A204.1 (cell line): ENCODE data around the gene FNDC1.

Experiments
- FAIRE-seq: peaks from 2 replicates; lab custom pipeline; 2012; peaks lifted over from hg19 to GRCh38; lab: Jason Lieb, UNC

The FNDC1 gene

DNA sequence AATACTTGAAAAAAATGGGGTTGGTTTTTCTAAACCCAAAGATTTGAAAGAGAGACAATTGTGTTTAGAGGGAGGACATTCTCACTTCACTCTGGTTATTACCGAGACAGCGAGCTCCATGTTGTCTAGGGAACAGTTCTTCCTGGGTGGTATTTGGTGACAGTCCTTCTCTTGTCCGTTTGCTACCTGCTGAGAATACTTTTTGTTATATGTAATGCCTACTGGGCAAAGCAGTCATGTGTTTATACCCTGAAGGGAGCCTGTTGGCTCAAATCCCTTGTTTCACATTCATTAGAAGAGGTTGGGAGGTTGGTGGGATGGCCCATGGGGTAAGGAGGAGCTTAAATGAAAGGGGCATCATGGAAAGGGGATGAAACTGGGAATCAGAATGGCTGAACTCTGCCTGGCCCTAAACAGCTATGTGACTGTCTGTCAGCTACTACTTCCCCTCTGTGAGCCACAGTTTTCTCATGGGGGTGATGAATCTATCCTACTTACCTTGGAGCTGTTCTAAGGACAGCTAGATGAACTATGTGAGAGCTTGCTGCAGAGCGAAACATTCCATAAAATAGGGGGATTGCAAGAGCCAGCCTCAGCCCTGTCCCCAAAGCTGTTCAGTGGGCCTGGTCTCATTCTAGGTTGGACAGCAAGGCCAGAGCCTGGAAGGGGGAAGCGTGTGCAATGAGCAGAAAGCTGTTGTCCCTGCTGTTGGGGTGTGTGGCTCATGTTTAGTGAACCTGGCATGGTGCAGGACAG, 43.5 kb downstream of the FNDC1 start:
- no peak for FAIRE-seq

DNA sequence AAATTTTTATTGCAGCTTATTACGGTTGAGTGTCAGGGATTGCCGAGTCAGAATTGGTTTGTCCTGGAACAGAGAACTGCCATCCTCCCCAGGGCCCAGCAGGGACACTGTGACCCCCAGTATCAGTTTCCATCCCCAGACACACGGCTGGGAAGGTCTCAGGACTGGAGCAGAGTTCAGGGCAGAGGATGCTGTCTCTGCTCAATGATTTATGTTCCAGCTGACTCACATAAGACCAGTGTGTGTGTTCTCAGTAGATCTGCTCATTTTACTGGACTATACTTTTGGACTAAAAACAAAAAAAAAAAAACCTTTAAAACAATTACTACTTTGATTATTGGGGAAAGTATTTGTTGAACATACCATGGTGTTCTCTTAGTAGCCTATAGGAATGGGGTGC, 44.2 kb downstream of the FNDC1 start:
- FAIRE-seq = no peak

DNA sequence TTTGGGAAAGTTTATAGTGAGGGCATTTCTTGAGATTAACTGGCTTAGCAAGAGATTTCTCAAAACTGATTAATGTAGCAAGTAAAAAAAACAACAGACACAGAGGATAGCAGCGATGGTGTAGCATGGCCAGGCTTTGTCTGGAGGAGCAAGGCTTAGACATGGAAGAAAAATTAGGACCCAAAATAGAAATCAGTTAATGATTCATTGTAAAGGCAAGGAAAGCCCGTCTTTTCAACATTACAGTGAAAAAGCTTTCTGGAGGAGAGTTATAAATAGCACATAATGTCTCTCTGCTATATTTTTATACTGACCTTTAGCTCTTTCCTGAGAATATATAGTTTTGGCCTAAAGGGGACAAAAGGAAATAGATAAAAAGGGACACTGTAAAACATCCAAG, 45.1 kb downstream of the FNDC1 start:
- FAIRE-seq = no peak

DNA sequence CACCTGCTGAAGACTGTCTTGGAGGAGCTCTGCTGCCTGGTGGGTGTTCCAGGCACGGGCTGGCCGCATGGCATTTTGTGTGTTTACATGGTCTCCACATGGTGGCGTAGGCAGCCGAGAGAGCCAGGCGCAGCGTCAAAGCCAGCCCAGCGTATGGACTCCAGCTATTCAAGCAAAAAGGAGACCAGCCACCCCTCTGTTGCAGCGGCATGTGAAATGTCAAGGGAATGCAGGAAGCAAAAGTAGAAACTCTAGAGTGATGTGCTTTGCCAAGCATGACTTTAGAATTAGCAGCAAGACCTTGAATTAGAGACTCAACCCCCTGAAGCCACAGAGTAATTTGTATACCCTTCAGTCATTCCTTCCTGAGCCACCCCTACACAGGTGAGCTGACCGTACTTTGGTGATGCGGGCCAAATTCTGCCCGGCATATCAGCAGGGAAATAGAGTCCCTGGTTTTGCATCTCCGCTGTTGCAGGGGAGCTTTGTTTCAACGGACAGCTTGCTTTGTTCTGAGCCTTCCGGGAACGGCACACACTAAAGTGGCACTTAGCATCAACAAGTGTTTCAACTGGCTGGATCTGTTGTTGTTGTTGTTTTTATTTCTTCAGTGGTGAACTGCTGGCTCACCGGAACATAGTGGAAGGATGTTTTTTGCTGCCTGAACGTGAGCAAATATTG, 48.5 kb downstream of the FNDC1 start:
- FAIRE-seq = no peak

DNA sequence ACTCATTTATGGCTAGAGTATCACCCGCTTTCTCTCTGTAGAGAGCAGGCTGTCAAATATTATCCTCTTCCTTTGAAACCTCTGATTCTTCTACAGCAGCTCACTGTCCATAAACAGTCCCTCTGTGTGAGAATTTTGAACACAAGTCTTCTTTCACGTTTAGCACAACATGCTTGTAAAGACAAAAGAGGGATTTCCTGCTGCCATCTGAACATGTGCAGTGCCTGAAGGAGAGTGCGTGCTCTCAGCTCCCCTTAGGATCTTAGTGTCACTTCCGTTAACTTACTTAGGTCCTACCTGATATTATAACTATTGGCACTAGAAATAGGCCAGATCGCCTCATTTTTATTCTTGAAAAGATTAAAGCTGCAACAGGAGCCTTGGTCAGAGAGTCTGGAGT, 50.9 kb downstream of the FNDC1 start:
- FAIRE-seq = no peak

DNA sequence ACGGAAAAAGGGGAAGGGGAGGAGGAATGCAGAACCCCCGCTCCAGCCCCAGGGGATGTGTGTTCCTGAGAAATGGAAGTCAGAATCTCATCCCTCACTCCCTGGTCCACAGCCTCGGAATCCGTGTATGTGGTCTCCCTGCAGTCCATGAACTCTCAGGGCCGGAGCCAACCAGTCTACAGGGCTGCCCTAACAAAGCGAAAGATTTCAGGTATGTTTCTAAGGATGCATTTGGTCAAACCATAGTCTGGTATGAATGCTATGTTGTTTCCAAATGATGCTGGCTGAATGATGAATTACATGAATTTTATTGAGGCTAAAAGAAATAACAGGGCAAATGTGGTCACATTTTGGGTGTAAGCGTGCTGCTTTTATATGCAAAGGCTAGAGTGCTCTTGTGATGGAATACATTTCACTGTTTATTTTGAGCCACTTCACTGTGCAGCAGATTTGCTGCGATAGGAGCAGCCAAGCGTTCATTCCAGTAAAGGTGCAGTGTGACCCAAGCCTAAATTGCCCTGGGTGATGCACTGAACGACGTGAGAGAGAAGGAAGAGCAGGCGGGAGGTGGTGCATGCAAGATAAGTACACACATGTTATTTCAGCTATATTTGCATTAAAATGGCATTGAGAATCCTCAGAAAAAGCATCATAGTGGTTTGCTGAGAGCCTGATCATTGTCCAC, 52.4 kb downstream of the FNDC1 start:
- FAIRE-seq = no peak

DNA sequence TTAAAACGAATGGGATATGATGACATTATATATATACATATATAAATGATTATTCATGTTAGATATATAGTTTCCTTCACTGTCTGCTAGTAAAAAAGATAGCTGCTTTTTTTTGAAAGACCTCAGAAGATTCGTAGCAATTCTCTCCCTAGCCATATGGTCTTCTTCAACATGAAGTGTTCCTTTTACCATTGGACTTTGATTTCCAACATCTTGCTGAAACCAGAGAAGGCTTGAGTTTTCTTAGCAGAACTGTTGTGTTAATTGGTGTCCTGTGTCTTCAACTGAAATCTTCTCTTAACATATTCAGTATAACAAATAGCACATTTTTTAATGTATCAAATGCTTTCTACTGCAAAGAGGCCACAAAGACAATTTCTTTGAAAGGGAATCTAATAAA, 55.3 kb downstream of the FNDC1 start:
- FAIRE-seq = no peak

DNA sequence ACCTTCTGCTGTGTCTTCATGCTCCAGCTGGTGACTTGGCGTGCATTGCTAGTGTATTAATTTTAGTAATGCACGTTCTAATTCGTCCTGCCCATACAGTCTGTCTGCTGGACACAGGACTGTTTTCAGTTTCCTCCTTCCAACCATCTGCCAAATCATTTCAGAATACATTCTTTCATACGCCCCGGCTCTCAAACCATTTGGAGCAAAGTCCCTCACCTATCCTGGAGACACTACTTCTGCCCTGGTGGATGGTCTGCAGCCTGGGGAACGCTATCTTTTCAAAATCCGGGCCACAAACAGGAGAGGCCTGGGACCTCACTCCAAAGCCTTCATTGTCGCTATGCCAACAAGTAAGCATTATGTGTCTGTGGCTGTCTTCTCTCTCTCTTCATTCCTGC, 60.5 kb downstream of the FNDC1 start:
- no peak for FAIRE-seq

DNA sequence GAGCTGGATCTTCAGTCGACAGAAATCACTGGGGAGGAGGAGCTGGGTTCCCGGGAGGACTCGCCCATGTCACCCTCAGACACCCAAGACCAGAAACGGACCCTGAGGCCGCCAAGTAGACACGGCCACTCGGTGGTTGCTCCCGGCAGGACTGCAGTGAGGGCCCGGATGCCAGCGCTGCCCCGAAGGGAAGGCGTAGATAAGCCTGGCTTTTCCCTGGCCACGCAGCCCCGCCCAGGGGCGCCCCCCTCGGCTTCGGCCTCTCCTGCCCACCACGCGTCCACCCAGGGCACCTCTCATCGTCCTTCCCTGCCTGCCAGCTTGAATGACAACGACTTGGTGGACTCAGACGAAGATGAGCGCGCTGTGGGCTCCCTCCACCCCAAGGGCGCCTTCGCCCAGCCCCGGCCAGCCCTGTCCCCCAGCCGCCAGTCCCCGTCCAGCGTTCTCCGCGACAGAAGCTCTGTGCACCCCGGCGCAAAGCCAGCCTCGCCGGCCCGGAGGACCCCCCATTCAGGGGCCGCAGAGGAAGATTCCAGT, 63.0 kb downstream of the FNDC1 start:
- no peak for FAIRE-seq

DNA sequence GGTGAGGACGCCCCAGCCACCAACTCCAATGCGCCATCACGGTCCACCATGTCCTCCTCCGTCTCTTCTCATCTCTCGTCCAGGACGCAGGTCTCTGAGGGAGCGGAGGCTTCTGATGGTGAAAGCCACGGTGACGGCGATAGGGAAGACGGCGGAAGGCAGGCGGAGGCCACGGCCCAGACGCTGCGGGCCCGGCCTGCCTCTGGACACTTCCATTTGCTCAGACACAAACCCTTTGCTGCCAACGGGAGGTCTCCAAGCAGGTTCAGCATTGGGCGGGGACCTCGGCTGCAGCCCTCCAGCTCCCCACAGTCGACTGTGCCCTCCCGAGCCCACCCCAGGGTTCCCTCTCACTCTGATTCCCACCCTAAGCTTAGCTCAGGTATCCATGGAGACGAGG, 63.6 kb downstream of the FNDC1 start:
- FAIRE-seq = no peak

DNA sequence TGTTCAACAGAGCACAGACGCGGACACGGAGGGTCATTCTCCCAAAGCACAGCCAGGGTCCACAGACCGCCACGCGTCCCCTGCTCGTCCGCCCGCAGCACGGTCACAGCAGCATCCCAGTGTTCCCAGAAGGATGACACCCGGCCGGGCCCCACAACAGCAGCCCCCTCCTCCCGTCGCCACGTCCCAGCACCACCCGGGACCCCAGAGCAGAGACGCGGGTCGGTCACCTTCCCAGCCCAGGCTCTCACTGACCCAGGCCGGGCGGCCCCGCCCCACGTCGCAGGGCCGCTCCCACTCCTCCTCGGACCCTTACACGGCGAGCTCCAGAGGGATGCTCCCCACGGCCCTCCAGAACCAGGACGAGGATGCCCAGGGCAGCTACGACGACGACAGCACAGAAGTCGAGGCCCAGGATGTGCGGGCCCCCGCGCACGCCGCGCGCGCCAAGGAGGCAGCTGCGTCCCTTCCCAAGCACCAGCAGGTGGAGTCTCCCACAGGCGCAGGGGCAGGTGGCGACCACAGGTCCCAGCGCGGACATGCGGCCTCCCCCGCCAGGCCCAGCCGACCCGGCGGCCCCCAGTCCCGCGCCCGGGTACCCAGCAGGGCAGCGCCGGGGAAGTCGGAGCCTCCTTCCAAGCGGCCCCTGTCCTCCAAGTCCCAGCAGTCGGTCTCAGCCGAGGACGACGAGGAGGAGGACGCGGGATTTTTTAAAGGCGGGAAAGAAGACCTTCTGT, 64.3 kb downstream of the FNDC1 start:
- FAIRE-seq = no peak

DNA sequence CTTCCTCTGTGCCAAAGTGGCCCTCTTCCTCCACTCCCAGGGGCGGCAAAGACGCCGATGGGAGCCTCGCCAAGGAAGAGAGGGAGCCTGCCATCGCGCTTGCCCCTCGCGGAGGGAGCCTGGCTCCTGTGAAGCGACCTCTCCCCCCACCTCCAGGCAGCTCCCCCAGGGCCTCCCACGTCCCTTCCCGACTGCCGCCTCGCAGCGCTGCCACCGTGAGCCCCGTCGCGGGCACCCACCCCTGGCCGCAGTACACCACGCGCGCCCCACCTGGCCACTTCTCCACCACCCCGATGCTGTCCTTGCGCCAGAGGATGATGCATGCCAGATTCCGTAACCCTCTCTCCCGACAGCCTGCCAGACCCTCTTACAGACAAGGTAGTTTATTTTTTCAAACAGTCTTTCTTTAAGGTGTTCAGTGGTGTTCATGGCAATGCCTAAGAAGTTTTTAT, 64.9 kb downstream of the FNDC1 start:
- FAIRE-seq = no peak

DNA sequence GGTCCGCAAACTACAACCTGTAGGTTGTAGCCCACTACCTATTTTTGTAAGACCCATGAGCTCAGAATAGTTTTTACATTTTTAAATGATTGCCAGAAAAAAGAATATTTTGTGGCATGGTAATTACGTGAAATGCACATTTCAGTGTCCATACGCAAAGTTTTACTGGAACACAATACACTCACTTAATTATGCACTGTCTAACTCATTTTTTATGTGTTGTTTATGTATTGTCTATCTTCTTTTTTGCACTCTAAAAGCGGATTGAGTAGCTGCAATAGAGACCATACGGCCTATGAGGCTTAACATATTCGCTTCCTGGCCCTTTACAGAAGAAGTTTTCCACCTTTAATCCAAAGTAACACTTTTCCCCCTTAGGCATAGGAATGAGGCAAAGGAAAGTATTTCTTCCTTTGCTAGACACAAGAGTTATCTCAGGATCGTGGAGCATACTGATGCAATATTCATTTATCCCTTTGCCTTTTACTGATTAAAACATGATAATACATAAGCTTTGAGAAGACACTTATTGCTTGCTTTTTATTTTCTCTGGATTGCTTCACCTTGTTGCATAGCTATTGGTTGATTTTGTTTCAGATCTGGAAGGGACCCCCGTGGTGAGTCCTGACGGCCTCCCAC, 69.8 kb downstream of the FNDC1 start:
- no peak for FAIRE-seq

DNA sequence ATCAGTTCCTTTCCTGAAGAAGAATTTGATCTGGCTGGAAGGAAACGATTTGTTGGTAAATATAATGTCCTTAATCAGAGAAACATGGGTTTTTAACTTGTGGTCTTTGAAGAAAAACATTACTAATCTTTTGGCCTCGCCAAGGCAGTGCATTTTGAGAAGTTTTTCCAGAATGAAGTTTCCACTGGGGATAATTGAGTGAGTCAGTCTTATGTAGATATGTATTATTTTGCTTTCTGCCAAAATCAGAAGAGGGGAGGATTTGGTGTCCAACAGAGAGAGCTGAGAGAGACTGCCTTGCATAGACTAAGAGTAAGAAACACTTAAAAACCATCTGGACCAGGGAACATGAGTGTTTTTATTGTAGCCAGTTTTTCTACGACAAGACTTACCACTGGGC, 79.9 kb downstream of the FNDC1 start:
- no peak for FAIRE-seq

DNA sequence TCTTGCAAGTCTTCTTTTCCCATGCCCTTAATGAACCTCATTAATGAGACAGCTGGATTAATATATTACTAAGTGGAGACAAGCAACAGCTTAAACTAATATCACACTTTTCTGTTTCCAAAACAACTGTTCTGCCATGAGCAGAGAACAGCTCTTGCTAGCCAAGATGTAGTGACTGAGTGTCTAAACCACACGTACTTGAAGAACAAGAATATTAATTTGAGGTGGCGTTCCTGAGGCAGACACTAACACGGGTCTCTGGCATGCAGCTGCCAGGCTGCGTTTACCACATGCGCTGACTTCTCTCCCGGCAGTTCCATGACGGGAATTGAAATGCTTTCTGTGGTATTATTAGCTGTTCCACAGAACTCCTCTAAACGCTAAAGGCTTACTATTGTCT, 80.6 kb downstream of the FNDC1 start:
- FAIRE-seq = no peak

DNA sequence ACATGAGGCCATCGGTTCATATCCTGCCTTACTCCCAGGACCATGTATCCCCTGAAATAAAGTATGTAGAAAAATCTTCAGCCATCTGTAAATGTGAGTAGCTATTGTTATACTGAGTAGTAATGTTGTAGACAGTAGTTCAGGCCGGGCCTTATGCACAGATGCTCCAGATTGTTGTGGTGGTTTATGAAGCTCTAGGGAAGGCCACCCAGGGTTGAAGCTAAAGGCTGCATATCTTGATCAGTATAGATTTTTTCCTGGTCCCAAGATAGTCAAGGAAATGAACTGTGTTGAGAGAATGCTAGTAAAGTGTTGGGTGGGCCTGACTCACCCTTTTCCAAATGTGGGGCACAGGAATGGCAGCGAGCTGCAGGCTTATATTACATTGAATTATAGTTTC, 81.4 kb downstream of the FNDC1 start:
- no peak for FAIRE-seq

DNA sequence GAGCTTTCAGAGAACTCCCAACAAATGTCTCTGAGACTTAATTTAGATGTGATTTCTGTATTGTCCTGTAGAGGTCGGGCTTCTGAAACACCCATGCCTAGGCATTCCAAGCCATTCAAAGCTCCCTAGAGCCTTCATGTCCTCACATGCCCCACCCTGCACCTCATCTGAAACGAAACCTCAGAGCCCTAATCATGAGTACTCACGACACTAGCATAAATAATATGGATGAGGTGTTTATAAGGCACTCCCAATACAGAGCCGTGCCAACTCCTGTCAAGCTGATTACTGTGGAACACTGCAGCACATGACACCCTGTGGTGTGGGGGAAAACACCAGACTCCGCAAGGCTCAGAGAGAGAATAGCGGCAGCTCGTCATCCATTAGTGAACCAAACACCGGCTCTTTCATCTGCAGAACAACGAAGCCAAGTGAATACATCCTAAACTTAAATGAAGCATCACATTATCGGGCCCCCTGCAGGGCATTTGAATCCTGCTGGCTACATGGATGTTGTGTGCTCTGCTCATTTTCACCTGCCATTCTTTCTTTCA, 83.8 kb downstream of the FNDC1 start:
- FAIRE-seq = no peak

DNA sequence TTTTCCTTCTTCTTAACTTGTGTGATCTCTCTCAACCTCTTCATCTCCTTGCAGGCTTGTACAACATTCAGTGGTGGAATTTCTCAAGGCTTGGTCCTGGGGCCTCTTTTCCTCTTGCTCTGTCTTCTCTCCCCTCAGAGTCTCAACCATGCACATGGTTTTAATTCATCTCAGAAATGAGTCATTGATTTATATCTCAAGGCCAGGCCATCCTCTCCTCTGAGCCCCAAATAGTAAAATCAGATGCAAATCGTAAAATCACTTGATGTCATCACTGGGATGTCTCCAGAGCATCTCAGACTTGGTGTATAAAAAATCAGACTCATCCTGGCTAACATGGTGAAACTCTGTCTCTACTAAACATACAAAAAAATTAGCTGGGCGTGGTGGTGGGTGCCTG, 85.0 kb downstream of the FNDC1 start:
- FAIRE-seq = no peak

DNA sequence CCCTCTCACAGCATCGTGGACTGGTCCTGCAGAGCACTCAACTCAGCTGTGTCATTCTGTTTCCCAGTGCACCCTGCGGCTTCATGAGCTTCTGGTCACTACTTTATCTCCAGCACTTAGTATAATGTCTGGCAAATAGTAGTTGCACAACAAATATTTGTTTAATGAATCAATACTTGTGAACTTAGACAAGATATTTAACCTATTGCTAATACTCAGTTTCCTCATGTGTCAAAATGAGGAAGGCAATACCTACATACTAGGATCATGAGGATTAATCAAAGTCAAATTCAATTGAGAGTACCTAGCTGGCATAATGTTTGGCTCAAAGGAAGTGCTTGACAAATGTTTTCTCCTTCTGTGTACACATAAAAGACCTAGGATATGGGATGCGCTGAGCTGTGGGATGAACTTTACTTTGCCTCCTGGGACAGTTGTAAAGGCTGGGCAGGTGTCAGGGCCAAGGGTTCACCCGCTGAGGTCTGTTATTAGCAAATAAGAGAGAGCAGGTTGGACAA, 86.3 kb downstream of the FNDC1 start:
- no peak for FAIRE-seq

DNA sequence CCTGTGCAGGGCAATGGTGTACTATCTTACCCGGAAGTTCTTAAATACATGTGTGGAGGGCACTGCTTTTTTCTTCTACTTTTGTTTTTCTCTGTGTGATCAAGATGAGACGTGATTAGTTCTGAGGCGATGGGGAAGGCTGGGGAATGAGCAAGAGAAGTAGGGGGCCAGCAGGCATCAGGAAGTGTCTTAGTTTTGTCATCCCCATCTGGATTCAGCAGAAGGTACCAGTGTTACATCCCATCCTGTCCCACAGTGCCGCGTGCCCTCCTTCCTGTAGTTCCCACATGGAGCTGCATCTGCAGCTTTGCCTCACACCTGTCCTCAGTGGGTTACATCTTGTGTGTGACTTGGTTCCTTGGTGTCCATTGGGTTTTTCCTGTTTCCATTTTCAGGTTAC, 86.9 kb downstream of the FNDC1 start:
- no peak for FAIRE-seq

DNA sequence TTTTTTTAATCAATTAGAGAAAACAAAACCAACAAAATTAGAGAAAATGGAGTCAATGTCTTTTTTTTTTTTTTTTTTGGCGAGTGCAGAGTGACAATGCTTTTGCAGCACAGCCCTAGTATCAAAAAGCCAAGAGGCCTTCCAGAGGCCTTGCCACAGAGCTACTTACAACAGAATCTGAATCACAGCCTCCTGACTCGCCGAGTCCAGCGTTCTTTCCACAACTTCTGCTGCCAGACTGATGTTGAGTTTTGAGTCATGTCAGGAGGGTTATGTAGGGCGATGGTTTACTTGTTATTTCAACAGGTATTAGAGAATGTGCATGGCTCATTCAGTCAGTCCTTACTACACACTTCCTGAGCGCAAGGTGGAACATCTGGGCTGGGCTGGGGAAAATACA, 88.6 kb downstream of the FNDC1 start:
- FAIRE-seq = no peak
